Smooth muscle cell (in vitro differentiated cells): ENCODE results near the gene CCSER1. TPM values are rescaled to one million over a fixed set of nuclear protein-coding genes. Genes with fewer than 3 reads are reported as not detected.

Source experiments
- DNase-seq: peaks from one replicate; lab custom pipeline; 2025; ENCODE audit not compliant: unreplicated experiment; lab: John Stamatoyannopoulos, UW
- H2AFZ ChIP-seq: fragments of 200-600 bp; sonication (generic); 2 replicates; pipeline ENCODE4 v1.6.0; 2016; ENCODE audit warnings: antibody characterized with exemption, low read depth, mild to moderate bottlenecking
- H3F3A ChIP-seq: fragments of 200-600 bp; sonication (generic); 2 replicates; pipeline ENCODE4 v1.6.0; 2017; ENCODE audit warnings: antibody characterized with exemption, low read depth
- H3K27ac ChIP-seq: fragments of 200-600 bp; sonication (generic); 2 replicates; pipeline ENCODE4 v1.5.1; 2016; ENCODE audit warnings: low read depth, mild to moderate bottlenecking
- H3K27me3 ChIP-seq: fragments of 200-600 bp; sonication (generic); 2 replicates; pipeline ENCODE4 v1.6.1; 2016; ENCODE audit warnings: low read depth, mild to moderate bottlenecking
- H3K36me3 ChIP-seq: fragments of 200-600 bp; sonication (generic); 2 replicates; pipeline ENCODE4 v1.5.1; 2016; ENCODE audit warnings: low read depth
- H3K4me1 ChIP-seq: fragments of 200-600 bp; sonication (generic); 2 replicates; pipeline ENCODE4 v1.5.1; 2016; ENCODE audit warnings: low read depth
- H3K4me2 ChIP-seq: fragments of 200-600 bp; sonication (generic); 2 replicates; pipeline ENCODE4 v1.6.0; 2016; ENCODE audit warnings: mild to moderate bottlenecking
- H3K4me3 ChIP-seq: fragments of 200-600 bp; sonication (generic); 2 replicates; pipeline ENCODE4 v1.5.1; 2016; ENCODE audit warnings: mild to moderate bottlenecking
- H3K79me2 ChIP-seq: fragments of 200-600 bp; sonication (generic); 2 replicates; pipeline ENCODE4 v1.6.0; 2016; ENCODE audit warnings: low read depth, mild to moderate bottlenecking
- H3K9ac ChIP-seq: fragments of 200-600 bp; sonication (generic); 2 replicates; pipeline ENCODE4 v1.6.0; 2016; ENCODE audit warnings: low read depth
- H3K9me3 ChIP-seq: fragments of 200-600 bp; sonication (generic); replicated peaks from 2 replicates; pipeline ENCODE4 v1.5.1; 2016; ENCODE audit warnings: low read depth
- H4K20me1 ChIP-seq: fragments of 200-600 bp; sonication (generic); 2 replicates; pipeline ENCODE4 v1.6.0; 2016; ENCODE audit warnings: low read depth
- WGBS: methylation state at CpG from one replicate; pipeline ENCODE4 v1.1.7; 2016; ENCODE audit warnings: low lambda C conversion rate; 5-methylcytosine and 5-hydroxymethylcytosine counted together
- polyA plus RNA-seq: library from polyadenylated mRNA; unstranded; fragments of >200 nt; fragmentation: Nextera tagmentation; extraction: Ambion mirVana; gene quantifications from 2 replicates; pipeline ENCODE4 v1.2.1, GENCODE V29; 2016
- total RNA-seq: library from RNA; depleted of rRNA; stranded (reverse); fragments of >200 nt; gene quantifications from 2 replicates; pipeline ENCODE4 v1.2.3, GENCODE V29; 2014
- TF ChIP-seq, protein P1 (sequence below): fragments of 200-600 bp; sonication (generic); IDR thresholded peaks from 2 replicates; pipeline ENCODE4 v1.5.1; 2017; ENCODE audit warnings: borderline replicate concordance, mild to moderate bottlenecking, antibody characterized with exemption; ENCODE audit not compliant: insufficient read depth, poor library complexity, severe bottlenecking

The CCSER1 gene
- total and polyA plus RNA-seq, 2 experiments from 2014 or later, result 0.76 TPM; not detected in 1

DNA sequence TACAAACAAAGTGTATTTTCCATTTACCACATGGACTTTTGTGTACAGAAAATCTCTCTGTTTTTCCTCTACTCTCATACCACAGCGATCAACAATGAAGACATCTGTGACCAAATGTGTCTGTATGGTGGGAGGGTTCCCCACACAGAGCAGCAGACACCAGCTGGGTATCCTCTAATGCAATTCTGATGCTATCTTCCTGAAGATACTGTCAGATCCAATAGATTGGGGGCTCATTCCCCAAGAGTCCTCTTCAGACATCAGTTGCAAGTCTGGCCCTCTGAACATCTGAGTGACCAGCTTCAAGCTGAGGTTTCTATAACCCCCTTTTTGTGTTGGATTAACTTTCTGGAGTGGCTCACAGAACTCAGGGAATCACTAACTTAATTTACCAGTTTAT lies 659.4 kb downstream of the CCSER1 start:
- Histone ChIP-seq H3K4me2 (no peak overlapping the region), H3K4me1 (no peaks in the 10 kb centered on the region), H3K36me3 (no peaks in the 10 kb centered on the region), H3K79me2 (no peaks in the 10 kb centered on the region), H3F3A (no peaks in the 10 kb centered on the region), H3K9me3 (no peaks in the 10 kb centered on the region), H4K20me1 (no peaks in the 10 kb centered on the region), H3K27me3 (no peaks in the 10 kb centered on the region), H3K9ac (no peak overlapping the region), H3K27ac (no peak overlapping the region), H2AFZ (no peak overlapping the region), H3K4me3 (no peak overlapping the region)
- DNase-seq, result no peak
- TF ChIP-seq, protein P1, sequence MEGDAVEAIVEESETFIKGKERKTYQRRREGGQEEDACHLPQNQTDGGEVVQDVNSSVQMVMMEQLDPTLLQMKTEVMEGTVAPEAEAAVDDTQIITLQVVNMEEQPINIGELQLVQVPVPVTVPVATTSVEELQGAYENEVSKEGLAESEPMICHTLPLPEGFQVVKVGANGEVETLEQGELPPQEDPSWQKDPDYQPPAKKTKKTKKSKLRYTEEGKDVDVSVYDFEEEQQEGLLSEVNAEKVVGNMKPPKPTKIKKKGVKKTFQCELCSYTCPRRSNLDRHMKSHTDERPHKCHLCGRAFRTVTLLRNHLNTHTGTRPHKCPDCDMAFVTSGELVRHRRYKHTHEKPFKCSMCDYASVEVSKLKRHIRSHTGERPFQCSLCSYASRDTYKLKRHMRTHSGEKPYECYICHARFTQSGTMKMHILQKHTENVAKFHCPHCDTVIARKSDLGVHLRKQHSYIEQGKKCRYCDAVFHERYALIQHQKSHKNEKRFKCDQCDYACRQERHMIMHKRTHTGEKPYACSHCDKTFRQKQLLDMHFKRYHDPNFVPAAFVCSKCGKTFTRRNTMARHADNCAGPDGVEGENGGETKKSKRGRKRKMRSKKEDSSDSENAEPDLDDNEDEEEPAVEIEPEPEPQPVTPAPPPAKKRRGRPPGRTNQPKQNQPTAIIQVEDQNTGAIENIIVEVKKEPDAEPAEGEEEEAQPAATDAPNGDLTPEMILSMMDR, result no peak
- 85% methylated on average over 1 of the region's 1 CpG for WGBS

DNA sequence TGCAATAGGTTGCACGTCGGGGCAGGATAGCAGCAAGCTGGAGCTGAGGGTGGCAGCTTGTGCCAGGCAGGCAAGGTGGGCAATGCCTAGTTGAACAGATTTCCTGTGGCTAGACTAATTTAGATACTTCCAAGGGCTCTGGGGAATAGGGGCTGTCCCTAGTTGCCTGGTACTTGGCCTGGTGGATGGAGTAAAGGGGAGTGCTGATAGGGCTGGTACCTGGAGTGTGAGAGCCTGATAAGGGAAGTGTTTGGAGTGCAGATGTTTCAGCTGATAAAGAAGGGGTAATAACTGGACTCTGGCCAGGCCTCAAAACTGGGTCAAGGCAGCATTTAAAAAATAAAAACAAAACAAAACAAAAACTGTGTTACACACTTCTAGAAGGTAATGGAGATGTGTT lies 665.5 kb downstream of the CCSER1 start:
- WGBS, result 94% methylated on average over 2 of the region's 2 CpGs
- Histone ChIP-seq H3K4me1 (no peaks in the 10 kb centered on the region), H3K4me2 (no peak overlapping the region), H3K9ac (no peak overlapping the region), H3K27me3 (no peaks in the 10 kb centered on the region), H4K20me1 (no peaks in the 10 kb centered on the region), H3K9me3 (no peaks in the 10 kb centered on the region), H3K36me3 (no peaks in the 10 kb centered on the region), H3F3A (no peaks in the 10 kb centered on the region), H3K79me2 (no peaks in the 10 kb centered on the region), H3K4me3 (no peak overlapping the region), H3K27ac (no peak overlapping the region), H2AFZ (no peak overlapping the region)
- no peak for DNase-seq
- TF ChIP-seq, protein P1, result no peak

DNA sequence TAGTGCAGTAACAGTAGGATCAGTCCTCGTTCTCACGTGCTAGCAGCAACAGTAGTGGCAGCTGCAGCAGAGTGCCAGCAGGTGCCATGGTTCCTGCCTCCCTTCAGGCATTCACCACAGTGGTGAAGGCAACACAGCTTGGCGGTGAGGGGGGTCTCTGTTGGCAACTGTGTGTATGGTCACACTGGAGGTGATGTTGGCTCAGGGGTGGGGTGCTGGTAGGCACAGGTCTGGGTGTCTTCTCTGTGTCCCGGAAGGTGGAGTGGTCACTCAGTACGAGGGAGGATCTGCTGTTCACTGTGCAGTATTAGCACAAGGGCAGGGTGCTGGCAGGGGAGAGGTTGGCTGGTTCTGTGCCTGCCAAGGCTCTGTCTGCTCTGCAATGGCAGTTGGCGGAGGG lies 671.8 kb downstream of the CCSER1 start:
- TF ChIP-seq, protein P1, result no peak
- Histone ChIP-seq H3K4me2 (no peak overlapping the region), H3K9ac (no peak overlapping the region), H3K36me3 (no peaks in the 10 kb centered on the region), H3K79me2 (no peaks in the 10 kb centered on the region), H3K27me3 (no peaks in the 10 kb centered on the region), H2AFZ (no peak overlapping the region), H3K9me3 (no peaks in the 10 kb centered on the region), H4K20me1 (no peaks in the 10 kb centered on the region), H3K4me1 (no peaks in the 10 kb centered on the region), H3K4me3 (no peak overlapping the region), H3F3A (no peaks in the 10 kb centered on the region), H3K27ac (no peak overlapping the region)
- 91% methylated on average over 6 of the region's 6 CpGs for WGBS
- DNase-seq, result no peak

DNA sequence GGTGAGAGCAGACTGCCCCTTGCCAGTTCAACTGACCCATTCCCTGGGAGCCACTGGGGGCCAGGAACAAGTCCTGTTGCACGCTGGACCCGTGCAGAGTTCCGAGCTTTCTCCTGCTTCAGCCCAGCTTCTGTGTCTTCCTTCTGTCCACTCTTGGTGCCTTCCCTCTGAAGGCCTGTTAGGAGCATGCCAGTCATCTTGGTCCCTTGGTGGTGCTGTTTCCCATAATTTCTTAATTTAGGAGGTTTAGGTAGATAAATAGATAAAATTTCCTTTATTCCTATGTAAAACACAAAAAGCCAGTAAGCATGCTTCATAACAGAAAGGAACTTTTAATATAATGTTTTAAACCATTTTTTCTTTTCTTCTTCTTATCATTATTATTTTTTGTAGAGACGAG lies 672.7 kb downstream of the CCSER1 start:
- Histone ChIP-seq H4K20me1 (no peaks in the 10 kb centered on the region), H3K4me3 (no peak overlapping the region), H3K4me1 (no peaks in the 10 kb centered on the region), H3K9ac (no peak overlapping the region), H3K9me3 (no peaks in the 10 kb centered on the region), H3K27me3 (no peaks in the 10 kb centered on the region), H2AFZ (no peak overlapping the region), H3K79me2 (no peaks in the 10 kb centered on the region), H3K27ac (no peak overlapping the region), H3F3A (no peaks in the 10 kb centered on the region), H3K4me2 (no peak overlapping the region), H3K36me3 (no peaks in the 10 kb centered on the region)
- WGBS, result 93% methylated on average over 4 of the region's 4 CpGs
- no peak for DNase-seq
- TF ChIP-seq, protein P1, result no peak
